MCF 10A (cell line): ENCODE data around the gene CYTH3. TPM values are rescaled to one million over a fixed set of nuclear protein-coding genes. Genes with fewer than 3 reads are reported as not detected.
"Not testable (repeated sequence)": the region's sequence is repeated elsewhere in the genome, so short reads cannot be mapped to it uniquely, and the experiment has no call there.

Experiments
- BruUV-seq: library from RNA; stranded (reverse); fragments of 400-500 nt; replicated peaks from 2 replicates; lab custom pipeline; 2021; lab: Mats Ljungman, UMichigan
- CTCF ChIA-PET: fragments of 300-600 bp; sonication (Branson Sonifier 250); formaldehyde crosslinking; extraction: SDS; loops from one replicate; lab custom pipeline; 2021; ENCODE audit warnings: antibody characterized with exemption, inconsistent platforms; lab: Yijun Ruan, JAX
- POLR2A ChIA-PET: fragments of 300-600, 350-650 bp; sonication (Branson Sonifier 250); formaldehyde crosslinking; extraction: SDS; loops from one replicate; lab custom pipeline; 2020; ENCODE audit warnings: antibody characterized with exemption, inconsistent platforms; lab: Yijun Ruan, JAX
- DNase-seq: peaks from one replicate; pipeline ENCODE4 v3.0.0-alpha.2; 2018; ENCODE audit not compliant: unreplicated experiment
- H3K27ac Mint-ChIP-seq: one replicate; pipeline ENCODE4 v1.8.0; 2022; ENCODE audit warnings: mild to moderate bottlenecking, low read depth, mixed read lengths; ENCODE audit not compliant: unreplicated experiment
- H3K27me3 Mint-ChIP-seq: one replicate; pipeline ENCODE4 v1.8.0; 2022; ENCODE audit warnings: mixed read lengths; ENCODE audit not compliant: insufficient read depth, unreplicated experiment
- H3K36me3 Mint-ChIP-seq: one replicate; pipeline ENCODE4 v1.8.0; 2022; ENCODE audit warnings: mild to moderate bottlenecking, moderate library complexity, mixed read lengths; ENCODE audit not compliant: insufficient read depth, unreplicated experiment
- H3K4me1 Mint-ChIP-seq: one replicate; pipeline ENCODE4 v1.8.0; 2022; ENCODE audit warnings: mixed read lengths; ENCODE audit not compliant: insufficient read depth, unreplicated experiment
- H3K4me3 Mint-ChIP-seq: one replicate; pipeline ENCODE4 v1.8.0; 2022; ENCODE audit warnings: mild to moderate bottlenecking, moderate library complexity, mixed read lengths; ENCODE audit not compliant: unreplicated experiment
- H3K9me3 Mint-ChIP-seq: one replicate; pipeline ENCODE4 v1.8.0; 2022; ENCODE audit warnings: mixed read lengths; ENCODE audit not compliant: unreplicated experiment
- intact Hi-C: fragments of 100-400 bp; cut with micrococcal nuclease; formaldehyde crosslinking; loops from 2 replicates; pipeline ENCODE4 v1.14.1; 2022
- total RNA-seq: library from RNA; stranded (reverse); gene quantifications from 2 replicates; pipeline ENCODE4 v1.2.3, GENCODE V29; 2022
- TF ChIP-seq, protein P1 (sequence below): fragments of 200-600 bp; IDR thresholded peaks from one replicate; pipeline ENCODE4 v1.8.0; 2022; ENCODE audit warnings: antibody characterized with exemption, mild to moderate bottlenecking; ENCODE audit not compliant: unreplicated experiment

The CYTH3 gene
- total RNA-seq, 1 experiment from 2014 or later = 23.5 TPM

DNA sequence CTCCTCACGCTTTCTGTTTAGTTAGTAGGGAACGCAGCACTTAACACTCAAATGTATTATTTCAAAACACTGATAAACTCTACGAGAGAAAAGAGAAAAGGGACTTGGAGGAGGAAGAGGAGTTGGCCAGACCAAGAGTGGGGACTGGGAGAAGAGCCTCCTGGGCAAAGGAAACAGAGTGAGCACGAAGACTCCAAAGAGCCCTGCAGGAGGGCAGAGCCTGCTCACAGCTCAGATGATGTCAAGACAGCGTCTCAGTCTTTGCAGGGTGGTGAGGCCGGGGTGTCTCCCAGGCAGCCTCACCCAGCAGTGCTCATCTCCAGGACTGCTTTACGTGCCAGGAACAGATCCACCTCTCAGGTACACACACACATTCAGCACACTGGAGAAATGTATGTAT, 41.2 kb downstream of the CYTH3 start:
- POLR2A ChIA-PET = no interaction called here
- Mint-ChIP-seq H3K4me3 (no peak overlapping the region), H3K9me3 (no peaks in the 10 kb centered on the region), H3K27ac (no peak overlapping the region), H3K27me3 (no peaks in the 10 kb centered on the region), H3K4me1 (peaks cover 18% of the 10 kb centered on the region), H3K36me3 (no peaks in the 10 kb centered on the region)
- TF ChIP-seq, protein P1, sequence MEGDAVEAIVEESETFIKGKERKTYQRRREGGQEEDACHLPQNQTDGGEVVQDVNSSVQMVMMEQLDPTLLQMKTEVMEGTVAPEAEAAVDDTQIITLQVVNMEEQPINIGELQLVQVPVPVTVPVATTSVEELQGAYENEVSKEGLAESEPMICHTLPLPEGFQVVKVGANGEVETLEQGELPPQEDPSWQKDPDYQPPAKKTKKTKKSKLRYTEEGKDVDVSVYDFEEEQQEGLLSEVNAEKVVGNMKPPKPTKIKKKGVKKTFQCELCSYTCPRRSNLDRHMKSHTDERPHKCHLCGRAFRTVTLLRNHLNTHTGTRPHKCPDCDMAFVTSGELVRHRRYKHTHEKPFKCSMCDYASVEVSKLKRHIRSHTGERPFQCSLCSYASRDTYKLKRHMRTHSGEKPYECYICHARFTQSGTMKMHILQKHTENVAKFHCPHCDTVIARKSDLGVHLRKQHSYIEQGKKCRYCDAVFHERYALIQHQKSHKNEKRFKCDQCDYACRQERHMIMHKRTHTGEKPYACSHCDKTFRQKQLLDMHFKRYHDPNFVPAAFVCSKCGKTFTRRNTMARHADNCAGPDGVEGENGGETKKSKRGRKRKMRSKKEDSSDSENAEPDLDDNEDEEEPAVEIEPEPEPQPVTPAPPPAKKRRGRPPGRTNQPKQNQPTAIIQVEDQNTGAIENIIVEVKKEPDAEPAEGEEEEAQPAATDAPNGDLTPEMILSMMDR = no peak
- no peak for DNase-seq
- no TSS peak for BruUV-seq
- intact Hi-C loops = no loop called here
- CTCF ChIA-PET = interaction anchor here (1.2 kb wide), 1 partner anchor 11 kb away, joined by 3 read pairs; no protein-coding TSS in a partner anchor

DNA sequence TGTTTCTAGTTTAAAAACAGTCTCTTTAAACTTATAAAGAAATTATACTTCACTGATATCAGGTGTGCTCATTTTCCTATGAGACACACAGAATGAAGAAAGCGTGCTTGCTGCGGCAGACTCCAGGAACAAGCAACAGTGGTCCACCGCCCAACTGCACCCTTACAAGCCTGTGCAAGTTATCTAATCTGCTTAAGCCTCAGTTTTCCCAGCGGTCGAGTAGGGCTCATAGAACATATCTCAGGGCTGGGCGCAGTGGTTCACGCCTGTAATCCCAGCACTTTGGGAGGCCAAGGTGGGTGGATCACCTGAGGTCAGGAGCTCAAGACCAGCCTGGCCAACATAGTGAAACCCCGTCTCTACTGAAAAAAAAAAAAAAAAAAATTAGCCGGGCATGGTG, 43.1 kb downstream of the CYTH3 start:
- intact Hi-C loops, H3K9me3 Mint-ChIP-seq, POLR2A ChIA-PET, H3K4me3 Mint-ChIP-seq, H3K27me3 Mint-ChIP-seq, BruUV-seq, DNase-seq, H3K36me3 Mint-ChIP-seq, H3K27ac Mint-ChIP-seq: not testable (repeated sequence)
- CTCF ChIA-PET = interaction anchor here (0.7 kb wide), 1 partner anchor 94 kb away, joined by 3 read pairs; no protein-coding TSS in a partner anchor
- H3K4me1 Mint-ChIP-seq = peaks cover 22% of the 10 kb centered on the region

DNA sequence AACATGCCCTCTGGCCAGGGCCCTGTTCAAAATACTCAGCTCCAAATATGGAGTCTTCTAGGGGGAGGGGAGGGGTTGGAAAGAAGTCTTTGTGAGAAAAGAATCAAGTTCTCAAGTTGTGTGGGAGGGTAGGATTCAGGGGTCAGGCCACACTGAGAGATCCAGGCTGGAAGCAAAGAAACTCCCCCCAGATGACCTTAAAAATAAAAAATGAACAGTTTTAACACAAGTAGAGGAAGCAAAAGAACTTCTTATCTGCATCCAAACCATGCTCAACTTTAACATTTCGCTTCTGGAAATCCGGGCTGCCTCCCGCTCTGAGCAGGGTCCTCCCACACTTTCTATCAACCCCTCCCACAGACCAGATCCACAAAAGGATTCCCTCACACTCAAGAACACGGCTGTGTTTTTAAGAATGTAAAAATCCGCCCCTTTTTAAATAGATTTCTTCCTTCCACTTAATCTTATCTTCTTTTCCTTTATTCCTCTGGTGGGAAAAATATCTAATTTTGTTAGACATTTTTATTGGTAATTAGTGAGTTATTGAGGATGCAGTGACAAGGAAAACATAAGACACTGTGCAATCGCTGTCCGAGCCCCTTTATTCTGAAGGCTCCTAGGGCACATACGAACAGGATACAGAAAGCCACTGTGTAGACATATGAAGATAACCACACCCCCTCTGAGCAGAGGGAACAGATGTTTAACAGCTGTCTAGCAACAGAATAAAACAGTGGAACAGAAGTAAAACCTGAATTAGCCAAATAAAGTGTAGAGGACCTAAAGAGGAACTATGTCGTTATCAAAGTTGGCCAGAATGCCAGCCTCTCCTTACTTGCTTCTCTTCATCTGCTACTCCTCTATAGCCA, 43.8 kb downstream of the CYTH3 start:
- peaks cover 22% of the 10 kb centered on the region for H3K4me1 Mint-ChIP-seq

DNA sequence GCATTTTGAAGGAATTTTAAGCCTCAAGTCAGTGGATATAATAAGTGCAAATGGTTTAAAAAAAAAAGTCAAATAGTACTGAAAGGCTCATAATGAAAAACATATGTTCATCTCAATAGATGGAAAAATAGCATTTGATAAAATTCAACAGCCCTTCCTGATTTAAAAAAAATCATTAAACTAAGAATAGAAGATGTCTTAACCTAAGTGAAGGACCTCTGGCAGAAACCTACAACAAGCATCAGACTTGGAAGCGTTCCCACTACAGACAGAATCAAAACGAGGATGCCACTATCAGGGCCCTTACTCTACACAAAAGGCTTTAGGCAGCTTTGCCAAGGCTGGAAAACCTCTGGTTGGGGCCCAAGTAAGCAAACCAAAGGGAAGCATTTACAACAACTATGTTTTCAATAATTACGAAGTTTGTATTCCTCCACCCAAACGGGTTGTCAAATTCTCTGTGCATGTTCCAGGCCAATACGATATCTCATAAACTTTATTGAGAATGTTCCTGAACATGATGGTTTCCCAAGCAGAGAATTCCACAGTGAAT, 45.1 kb downstream of the CYTH3 start:
- no peak for DNase-seq
- no peaks in the 10 kb centered on the region for H3K36me3 Mint-ChIP-seq
- no TSS peak for BruUV-seq
- CTCF ChIA-PET = interaction anchor here (0.5 kb wide), 1 partner anchor 669 kb away, joined by 4 read pairs; no protein-coding TSS in a partner anchor
- POLR2A ChIA-PET = no interaction called here
- TF ChIP-seq, protein P1 = no peak
- intact Hi-C loops = no loop called here
- H3K27ac Mint-ChIP-seq = no peak overlapping the region
- no peaks in the 10 kb centered on the region for H3K9me3 Mint-ChIP-seq
- peaks cover 15% of the 10 kb centered on the region for H3K4me1 Mint-ChIP-seq
- H3K4me3 Mint-ChIP-seq = no peak overlapping the region
- no peaks in the 10 kb centered on the region for H3K27me3 Mint-ChIP-seq

More for the DNA sequence above, 43.8 kb downstream of the CYTH3 start:
- DNase-seq = no peak
- Mint-ChIP-seq H3K27me3 (no peaks in the 10 kb centered on the region), H3K4me3 (no peak overlapping the region), H3K27ac (peak overlapping the region; percentile 43), H3K36me3 (no peaks in the 10 kb centered on the region), H3K9me3 (no peaks in the 10 kb centered on the region)
- CTCF ChIA-PET = no interaction called here
- intact Hi-C loops = no loop called here
- TF ChIP-seq, protein P1 = no peak
- BruUV-seq = no TSS peak
- POLR2A ChIA-PET = interaction anchor here (0.7 to 0.9 kb wide), 2 partner anchors 20 to 1456 kb away, joined by 3 read pairs; no protein-coding TSS in a partner anchor
